Keratinocyte (primary cell): Measurements from ENCODE around the gene ZNF329.

ENCODE experiments used
- CTCF ChIP-seq, 3 experiments: IDR thresholded peaks in 1 of 3; conservative IDR thresholded peaks in 1 of 3; optimal IDR thresholded peaks in 1 of 3; 2 replicates in 2 of 3; 3 replicates in 1 of 3; pipeline versions ENCODE3 to v1.5.1; 2011; ENCODE audit warnings: low read length in 3 of 3, mild to moderate bottlenecking in 3 of 3, moderate library complexity in 2 of 3, control low read depth in 1 of 3, inconsistent platforms in 1 of 3; ENCODE audit not compliant: insufficient read depth in 2 of 3; ENCODE audit errors: extremely low read depth in 1 of 3
- EZH2 ChIP-seq: IDR thresholded peaks from one replicate; pipeline ENCODE4 v1.6.1; 2012; ENCODE audit warnings: inconsistent platforms, mild to moderate bottlenecking, low read length, moderate library complexity

- TF ChIP-seq CTCF (optimal IDR thresholded peaks at IDR 0.05 in 1 of 3, IDR thresholded peaks at IDR 0.05 in 1 of 3, conservative IDR thresholded peaks at IDR 0.05 in 1 of 3; ENCODE audit: extremely low read depth in 1 of 3, insufficient read depth in 2 of 3, low read length in 3 of 3): no peak
- TF ChIP-seq EZH2: no peak
Observed at GRCh38 chr19:58154287-58154678, 3.7 kb upstream of the ZNF329 start.
